HPDE6-E6E7 (cell line): Measurements from ENCODE around the gene NXN.
A peak's percentile ranks its signal among the peaks of the same experiment; 100 is the strongest.
"Not testable (repeated sequence)": the region's sequence is repeated elsewhere in the genome, so short reads cannot be mapped to it uniquely, and the experiment has no call there.

Source experiments
- DNase-seq: peaks from one replicate; pipeline ENCODE4 v3.0.0; 2011; ENCODE audit warnings: missing footprints; ENCODE audit errors: extremely low spot score

NXN gene

DNA sequence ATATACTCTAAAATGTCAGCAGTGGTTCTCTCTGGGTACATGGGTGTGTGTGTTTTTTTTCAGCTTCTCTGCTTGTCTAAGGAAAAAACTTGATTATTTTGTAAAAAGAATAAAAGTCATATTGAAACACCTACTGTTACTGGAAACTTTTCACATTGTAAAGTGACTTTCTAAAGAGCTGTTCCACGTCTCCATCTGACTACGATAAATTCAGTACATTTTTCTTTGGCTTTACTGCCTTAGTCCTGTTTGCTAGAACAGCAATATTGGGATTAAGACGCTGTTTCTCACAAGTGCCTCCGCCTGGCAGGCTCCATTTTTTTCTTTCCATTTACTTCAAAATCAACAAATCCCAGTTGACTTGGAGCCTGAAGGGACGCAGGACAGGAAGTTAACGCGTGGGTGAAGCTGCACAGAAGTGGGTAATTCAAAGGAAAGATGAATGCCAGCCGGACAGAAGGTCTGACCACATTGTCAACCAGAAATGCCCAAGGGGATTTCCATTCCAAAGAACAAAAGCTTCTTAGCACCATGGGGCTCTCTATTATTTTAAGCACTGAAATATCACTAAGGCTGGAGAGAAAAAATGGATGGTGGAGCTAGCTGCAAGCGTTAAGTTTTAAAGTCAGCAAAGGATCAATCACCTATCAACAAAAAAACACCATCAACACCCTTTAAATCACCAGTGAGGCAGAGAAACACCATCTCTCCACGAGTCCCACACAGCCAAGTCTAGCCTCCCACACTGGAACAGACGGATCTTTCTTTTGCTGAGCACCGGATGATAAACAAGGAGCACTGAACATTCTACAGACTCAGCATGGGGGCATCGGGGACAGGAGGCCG is 205.9 kb downstream of the NXN start:
- no peak for DNase-seq

DNA sequence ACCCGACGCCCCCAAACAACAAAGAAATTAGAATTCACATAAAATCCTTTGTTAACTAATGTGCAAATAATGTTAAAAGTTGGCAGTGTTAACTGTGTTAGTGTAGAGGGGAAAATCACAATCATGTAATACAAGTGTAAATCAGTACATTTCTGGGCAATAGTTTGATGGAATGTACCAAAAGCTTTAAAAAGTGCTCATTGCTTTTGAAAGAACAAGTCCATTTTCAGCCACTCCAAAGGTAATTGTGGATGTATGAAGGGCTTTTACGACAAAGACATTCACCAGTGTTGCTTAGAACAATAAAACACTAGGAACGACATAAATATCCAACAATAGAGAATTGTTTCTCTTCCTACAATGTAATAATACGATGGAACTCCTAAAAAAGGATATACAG is 206.6 kb downstream of the NXN start:
- DNase-seq = no peak

DNA sequence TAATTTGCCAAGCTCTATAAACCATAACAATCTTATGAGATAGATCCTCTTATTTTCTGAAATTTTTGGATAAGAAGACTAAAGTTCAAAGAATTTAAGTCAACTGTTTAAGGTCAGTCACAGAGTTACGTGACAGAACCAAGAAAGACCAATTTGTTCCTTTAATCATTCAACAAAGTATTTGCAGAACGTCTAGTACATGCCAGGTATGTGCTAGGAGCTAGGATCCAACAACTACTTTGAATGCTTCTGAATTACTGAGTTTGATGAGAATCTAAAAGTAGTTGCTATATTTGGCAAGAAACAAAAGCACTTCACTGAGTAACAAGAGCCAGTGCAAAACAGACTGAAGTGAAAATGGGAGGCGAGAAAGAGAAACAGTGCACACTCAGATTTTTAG is 212.5 kb downstream of the NXN start:
- DNase-seq = no peak

DNA sequence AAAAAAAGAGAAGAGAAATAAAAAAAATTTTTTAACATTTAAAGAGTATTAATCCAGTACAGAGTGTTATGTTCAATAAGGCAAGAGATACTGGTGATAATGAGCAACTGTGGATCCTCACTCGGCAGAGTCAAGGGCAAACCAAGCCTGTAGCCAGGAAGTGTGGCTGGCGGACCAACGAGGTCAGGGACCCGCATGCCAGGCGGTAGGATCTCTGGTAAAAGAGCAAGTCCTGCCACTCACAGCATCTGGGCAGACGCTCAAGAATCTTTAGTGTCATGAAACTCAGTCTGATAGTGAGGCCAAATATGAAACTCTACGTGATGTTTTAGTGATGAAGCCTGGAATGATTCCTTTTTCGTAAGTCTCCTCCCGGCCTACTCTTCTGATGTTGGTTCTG is 219.2 kb downstream of the NXN start:
- DNase-seq = no peak

DNA sequence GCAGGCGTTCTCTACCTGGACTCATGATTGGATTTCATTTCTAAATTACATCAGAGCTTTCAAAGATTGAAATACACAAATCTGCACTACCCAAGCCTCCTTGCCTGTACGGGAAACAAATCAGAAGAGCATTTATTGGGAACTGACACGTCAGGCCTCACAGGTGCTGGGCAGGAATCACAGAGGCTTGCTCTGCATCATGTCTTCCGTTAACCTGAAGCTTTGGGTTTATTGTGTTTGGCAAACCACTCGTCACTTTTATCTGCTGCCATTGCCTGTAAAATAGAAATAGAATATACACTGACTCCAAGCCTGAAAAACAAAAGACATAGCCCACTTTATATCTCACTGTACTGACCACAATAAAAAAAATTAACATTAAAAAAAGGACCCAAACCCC is 219.6 kb downstream of the NXN start:
- DNase-seq = no peak

DNA sequence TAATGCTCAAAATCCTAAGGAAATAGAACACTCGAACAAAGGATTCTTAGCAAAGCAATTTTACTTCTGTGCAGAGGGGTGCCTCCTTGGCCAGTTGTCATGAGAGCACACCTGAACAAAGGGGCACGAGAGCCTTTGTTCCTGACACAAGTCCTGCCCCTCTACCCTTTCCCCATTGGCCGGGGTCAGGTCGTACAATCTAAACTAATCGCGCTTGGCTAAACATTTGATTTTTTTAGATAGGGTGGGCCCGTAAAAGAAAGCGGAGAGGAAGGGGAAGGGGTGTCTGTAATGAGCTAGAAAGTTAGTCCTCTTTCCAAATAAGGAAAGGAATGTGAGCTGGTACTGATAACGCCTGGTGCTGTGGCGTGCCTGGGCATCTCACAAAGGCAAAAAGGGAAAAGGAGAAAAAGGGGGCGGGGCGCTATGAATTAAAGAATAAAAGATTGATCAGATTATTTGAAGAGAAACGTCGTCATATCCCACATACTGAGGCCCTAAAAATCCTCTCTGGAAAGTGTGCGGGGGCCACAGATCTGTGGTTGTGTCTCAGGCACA is 223.5 kb downstream of the NXN start:
- not testable (repeated sequence) for DNase-seq

DNA sequence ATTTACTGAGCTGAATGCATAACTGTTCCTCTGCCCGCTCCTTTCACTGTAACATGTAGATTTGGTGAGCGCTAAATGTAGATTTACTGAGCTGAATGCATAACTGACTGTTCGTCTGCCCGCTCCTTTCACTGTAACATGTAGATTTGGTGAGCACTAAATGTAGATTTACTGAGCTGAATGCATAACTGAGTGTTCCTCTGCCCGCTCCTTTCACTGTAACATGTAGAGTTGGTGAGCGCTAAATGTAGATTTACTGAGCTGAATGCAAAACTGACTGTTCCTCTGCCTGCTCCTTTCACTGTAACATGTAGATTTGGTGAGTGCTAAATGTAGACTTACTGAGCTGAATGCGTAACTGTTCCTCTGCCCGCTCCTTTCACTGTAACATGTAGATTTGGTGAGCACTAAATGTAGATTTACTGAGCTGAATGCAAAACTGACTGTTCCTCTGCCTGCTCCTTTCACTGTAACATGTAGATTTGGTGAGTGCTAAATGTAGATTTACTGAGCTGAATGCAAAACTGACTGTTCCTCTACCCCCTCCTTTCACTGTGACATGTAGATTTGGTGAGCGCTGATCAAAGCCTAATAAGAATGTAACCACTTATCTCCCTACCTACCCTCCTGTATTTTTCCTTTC is 224.1 kb downstream of the NXN start:
- DNase-seq = not testable (repeated sequence)

DNA sequence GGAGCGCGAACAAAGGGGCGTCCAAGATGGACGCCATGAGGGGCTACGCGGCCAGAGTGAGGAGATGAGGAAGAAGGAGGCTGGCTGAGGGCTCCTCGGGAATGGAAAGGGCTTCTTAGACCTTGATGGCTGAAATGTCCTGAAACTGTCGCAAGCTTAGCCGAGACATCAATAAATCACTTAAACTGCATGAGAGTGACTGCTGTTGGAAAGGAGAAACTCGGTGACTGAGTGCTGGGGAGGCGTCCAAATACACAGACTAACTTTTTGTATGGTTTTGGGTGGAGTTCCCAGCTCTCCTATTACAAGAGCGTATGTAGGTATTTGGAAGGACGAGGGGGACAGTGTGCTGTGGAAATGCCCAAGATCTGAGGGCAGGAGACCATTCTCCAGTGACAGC is 226.2 kb downstream of the NXN start:
- DNase-seq = no peak

DNA sequence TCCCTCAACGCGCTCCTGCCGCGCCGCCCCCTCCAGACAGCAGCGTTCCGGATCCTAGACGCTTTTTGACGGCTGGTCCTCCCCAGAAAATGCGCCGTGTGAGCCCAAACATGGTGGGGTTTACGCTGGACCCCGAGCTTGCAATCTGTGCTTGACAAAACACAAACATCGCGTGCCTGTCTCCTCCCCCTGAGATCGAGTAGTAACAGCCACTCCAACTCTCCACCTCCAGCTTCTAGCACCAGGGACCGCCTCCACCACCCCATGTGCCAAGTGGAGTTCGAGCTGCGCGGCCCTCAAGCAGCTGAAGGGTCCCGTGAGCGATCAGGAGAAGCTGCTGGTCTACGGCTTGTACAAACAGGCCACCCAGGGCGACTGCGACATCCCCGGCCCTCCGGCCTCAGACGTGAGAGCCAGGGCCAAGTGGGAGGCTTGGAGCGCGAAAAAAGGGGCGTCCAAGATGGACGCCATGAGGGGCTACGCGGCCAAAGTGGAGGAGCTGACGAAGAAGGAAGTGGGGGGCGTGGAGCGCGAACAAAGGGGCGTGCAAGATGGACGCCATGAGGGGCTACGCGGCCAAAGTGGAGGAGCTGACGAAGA is 226.9 kb downstream of the NXN start:
- DNase-seq = no peak

DNA sequence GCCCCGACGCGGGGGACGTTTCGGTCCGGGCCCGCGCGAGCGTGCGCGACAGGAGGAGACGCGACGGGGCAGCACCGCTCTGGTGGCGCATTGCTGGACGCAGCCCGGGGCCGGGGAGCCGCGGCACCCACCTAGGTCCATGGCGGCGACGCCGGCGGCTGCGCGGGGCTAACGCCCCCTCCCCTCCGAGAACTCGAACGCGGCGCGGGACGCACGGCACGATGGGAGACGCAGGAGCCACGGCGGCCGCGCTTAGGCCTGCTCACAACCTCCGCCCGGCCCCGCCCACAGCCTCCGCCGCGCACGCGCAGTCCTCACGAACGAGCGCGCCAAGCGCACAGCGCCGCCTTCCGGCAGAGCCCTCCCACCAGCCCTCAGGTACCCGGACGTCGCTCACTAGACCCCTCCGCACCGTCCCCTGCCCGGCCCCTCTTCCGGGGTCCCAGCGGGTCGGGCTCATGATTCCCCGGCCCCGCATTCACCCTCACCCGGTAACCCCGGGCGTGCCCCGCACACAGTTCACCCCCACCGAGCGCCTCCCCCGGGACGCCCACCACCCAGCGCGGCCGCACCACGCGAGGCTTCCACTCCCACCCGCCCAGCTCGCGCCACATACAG is 227.5 kb downstream of the NXN start, which contains the start of gene GEMIN4:
Gene GEMIN4, minus strand, starts transcription at position 263 of the 618 bp plus-strand sequence. Its CDS starts 122 bp downstream, at position 141.
- DNase-seq = peak; percentile 89

DNA sequence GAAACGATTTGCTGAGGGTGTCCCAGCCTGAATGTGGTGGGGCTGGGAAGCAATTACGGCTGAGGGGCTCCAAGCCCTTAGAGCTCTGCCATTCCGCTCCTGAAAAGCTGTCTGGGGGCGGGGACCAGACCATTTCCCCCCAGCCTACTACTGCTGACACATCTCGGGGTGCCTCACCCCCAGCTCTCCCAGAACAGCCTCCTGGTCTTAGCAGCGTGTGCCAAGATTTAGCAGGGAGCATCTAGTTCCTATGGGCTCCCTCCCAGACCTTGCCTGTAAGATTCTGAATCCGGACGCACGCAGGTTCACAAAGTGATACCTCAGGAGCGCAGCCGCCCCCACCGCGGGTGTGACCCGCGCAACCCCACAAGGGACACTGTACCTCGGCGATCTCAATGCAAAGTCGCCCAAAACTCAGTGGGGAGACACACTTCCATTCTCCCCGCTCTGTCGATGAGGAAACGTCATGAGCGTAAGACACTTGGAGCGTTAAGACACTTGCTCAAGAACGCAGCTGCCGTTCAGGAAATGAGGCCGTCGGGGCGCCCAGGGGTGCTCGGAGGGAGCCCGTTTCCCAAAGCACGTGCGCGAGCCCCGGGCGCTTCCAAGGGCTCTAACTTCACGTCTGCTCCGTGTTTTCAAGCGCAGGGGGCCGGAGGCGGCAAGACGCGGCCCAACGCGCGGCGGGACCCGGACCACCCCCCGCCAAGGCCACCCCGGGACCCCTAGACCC is 228.1 kb downstream of the NXN start:
- DNase-seq = no peak

DNA sequence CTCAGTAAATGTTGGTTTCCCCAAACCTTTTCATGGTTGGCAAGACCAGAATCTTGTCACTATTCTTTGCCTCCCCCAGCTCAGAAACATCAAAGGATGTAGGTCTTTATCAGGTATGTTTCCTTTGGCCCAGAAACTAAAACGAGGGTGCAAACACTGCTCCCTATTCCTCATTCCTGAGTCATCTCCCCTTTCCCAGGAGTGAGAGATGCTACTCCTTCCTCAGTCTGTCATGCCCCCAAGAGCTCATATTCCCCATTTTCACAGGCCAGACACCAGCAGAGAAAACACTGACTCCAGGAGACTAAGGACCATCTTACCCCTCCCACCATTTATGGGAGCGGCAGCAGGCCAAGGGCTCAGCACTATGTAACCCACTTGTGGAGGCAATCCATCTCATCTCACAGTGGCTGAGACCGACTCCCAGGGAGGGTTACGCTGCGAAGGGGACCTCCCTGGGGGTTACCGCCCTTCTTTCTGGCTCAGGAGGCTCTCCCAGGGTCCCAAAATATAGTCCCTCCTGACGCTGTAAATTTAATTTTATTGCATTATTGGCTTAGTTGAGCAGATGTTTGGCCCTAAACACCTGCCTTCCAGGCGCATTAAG is 229.0 kb downstream of the NXN start:
- no peak for DNase-seq

DNA sequence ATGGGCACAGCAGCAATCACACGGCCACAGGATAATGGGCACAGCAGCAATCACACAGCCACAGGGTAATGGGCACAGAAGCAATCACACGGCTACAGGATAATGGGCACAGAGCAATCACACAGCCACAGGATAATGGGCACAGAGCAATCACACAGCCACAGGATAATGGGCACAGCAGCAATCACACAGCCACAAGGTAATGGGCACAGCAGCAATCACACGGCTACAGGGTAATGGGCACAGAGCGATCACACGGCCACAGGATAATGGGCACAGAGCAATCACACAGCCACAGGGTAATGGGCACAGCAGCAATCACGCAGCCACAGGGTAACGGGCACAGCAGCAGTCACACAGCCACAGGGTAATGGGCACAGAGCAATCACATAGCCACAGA is 230.2 kb downstream of the NXN start:
- DNase-seq = not testable (repeated sequence)
